ENCODE measurements around the gene KIF22.

Gene KIF22

DNA sequence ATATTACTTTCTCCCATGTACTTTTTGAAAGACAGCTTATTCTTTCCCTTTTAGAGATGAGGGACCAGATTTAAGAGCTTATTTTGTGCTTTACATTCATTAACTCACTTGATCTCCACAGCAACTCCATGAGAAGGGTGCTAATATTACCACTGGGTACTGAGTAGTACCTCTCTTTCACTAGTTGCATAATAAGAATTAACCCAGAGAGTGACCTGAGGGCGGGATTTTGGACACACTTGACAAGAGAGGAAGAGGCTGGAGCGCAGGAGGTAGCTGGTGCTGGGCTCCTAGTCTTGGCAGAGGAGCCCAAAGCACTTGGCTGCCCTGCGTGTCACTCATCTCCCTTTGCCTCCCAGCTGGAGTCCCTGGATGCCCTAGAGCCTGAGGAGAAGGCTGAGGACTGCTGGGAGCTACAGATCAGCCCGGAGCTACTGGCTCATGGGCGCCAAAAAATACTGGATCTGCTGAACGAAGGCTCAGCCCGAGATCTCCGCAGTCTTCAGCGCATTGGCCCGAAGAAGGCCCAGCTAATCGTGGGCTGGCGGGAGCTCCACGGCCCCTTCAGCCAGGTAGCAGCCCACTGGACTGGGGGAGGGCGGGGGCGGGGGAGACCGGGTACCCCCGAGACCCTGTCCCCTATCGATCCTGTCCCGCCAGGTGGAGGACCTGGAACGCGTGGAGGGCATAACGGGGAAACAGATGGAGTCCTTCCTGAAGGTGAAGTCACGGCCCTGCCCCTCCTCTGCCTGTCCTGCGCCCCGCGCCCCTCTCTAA lies 14.1 kb downstream of the KIF22 start:
- DNase-seq, result no peak

DNA sequence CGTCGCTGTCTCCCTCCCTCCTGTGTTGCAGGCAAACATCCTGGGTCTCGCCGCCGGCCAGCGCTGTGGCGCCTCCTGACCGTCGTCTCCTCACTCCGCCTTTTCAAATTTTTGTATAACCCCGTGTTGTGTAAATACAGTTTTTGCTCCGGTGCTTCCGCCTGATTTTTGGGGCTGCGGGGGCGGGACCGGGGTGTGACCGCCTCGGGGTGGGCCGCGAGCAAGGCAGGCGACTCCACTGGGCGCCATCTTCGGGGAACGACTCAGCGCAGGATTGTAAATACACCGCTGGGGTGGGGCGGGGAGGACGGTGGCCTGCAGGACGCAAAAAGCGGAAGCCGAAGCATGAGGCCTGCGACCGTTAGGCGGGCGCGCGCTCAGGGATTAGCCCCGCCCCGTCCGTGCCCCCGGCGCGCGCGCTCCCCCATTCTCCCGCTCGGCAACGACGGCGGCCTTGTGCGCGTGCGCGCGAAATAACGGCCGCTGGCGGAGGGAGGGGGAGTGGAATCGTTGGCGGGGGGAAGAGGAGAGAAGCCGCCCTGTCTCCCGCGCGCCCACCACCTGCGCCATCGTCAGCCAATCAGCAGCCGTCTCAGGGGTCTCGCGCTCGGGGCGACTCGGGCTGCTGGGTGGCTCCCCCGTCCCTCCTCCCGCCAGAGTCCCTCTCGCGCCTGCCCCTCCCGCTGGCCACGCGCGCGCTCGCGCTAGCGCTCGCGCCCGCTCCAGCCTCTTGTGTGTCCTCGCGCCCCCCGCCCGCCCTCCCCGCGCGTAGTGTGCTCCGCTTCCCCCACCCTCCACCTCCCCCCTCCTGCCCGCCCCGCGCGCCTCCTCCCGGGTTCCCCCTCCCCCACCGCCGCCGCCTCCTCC lies 14.9 kb downstream of the KIF22 start:
- DNase-seq, result peak; percentile 82

DNA sequence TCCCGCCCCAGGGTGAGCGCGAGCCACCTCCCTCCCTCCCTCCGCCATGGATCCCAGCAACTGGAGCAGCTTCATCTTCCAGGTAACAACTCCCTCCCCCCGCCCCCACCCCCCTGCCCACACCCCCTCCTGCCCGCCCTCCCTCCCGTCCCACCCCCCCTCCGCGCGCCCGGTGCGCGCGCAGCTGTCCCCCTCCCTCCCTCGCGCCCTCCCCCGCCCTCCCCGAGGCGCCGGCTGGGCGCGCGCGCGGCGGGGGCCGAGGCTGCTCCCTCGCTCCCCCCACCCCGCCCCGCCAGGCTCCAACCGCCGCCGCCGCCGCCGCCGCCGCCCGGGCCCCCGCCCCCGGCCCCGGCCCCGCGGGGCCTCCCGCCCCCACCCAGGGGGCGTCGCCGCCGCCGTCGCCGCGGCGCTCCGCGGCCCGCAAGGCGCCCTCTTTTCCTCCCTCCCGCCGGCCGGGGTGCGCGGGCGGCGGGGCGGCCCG lies 15.6 kb downstream of the KIF22 start, which contains the start of gene MAZ:
Gene MAZ (plus strand): TSS at position 431 of the 481 bp plus-strand sequence. CDS start 173 bp downstream, outside the sequence.
- no peak for DNase-seq

DNA sequence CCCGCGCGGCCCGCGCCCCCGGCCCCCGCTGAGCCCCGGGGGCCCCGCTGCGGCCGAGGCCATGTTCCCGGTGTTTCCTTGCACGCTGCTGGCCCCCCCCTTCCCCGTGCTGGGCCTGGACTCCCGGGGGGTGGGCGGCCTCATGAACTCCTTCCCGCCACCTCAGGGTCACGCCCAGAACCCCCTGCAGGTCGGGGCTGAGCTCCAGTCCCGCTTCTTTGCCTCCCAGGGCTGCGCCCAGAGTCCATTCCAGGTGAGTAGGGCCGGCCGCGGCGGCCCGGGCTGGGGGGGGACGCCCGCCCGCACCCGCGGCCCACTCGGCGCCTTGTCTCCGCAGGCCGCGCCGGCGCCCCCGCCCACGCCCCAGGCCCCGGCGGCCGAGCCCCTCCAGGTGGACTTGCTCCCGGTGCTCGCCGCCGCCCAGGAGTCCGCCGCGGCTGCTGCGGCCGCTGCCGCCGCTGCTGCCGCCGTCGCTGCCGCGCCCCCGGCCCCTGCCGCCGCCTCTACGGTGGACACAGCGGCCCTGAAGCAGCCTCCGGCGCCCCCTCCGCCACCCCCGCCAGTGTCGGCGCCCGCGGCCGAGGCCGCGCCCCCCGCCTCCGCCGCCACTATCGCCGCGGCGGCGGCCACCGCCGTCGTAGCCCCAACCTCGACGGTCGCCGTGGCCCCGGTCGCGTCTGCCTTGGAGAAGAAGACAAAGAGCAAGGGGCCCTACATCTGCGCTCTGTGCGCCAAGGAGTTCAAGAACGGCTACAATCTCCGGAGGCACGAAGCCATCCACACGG lies 16.3 kb downstream of the KIF22 start:
- peak; percentile 34 for DNase-seq

DNA sequence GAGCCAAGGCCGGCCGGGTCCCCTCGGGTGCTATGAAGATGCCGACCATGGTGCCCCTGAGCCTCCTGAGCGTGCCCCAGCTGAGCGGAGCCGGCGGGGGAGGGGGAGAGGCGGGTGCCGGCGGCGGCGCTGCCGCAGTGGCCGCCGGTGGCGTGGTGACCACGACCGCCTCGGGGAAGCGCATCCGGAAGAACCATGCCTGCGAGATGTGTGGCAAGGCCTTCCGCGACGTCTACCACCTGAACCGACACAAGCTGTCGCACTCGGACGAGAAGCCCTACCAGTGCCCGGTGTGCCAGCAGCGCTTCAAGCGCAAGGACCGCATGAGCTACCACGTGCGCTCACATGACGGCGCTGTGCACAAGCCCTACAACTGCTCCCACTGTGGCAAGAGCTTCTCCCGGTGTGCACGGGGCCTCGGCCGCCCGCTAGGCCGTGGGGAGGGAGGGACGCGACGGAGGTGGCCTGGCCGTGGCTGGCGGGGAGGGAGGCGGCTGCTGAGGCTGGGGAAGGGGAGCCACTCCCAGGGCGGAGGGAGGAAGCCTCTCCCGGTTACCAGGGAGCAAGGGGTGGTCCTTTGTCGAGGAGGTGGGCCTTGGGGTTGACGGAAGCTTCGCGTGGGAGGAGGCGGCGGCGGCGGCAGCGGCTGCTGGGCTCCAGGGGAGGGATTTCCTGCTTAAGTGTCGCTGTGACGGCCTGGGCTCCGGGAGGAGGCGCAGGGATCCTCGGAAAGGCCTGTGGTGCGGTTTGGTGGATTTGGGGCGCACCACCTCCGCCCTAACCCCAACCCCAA lies 17.1 kb downstream of the KIF22 start:
- DNase-seq, result peak; percentile 60

DNA sequence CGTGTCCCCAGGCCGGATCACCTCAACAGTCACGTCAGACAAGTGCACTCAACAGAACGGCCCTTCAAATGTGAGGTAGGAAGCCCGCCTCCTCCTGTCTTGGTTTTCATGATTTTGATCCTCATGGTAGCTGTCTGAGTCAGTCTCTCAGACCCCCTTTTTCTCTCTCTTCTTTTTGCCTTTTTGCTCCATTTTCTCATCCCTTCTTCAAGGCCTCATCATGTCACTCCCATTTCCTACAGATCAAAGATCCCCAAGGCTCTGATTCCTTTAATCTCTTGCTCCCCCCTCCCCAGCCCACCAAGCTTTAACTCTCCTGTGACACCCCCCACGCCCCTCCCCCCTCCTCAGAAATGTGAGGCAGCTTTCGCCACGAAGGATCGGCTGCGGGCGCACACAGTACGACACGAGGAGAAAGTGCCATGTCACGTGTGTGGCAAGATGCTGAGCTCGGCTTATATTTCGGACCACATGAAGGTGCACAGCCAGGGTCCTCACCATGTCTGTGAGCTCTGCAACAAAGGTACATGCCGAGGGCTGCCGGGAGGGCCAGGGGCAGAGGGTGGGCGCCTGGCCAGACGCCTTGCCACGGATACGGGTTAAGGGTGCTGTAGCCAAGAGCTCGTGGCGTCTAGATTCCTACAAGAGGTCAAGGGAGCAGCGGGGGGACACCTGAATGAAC lies 17.8 kb downstream of the KIF22 start:
- no peak for DNase-seq

DNA sequence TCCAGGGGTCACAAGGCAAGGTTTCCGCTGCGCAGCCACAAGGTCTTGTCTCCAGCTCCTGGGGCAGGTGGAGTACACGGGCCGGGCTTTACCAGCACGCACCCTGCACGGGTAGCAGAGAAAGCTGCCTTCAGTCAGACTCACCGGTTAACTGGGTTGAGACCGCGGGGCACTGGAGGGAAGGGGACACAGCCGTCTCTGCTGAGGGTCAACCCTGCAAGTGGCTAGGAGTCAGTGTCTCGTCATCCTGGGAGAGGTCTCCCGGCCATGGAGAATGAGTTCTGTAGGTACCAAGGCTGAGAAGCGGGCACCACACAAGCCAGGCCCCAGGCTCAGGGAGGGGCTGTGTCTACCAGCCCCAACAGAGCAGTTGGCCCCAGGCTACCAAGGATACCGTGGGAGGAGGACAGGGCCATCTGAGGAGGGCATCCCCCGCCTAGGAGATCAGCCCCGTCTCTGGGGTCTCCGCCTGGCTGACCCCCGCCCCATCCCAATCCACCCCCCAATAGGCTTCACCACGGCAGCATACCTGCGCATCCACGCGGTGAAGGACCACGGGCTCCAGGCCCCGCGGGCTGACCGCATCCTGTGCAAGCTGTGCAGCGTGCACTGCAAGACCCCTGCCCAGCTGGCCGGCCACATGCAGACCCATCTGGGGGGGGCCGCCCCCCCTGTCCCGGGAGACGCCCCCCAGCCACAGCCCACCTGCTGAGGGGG lies 18.6 kb downstream of the KIF22 start:
- no peak for DNase-seq

DNA sequence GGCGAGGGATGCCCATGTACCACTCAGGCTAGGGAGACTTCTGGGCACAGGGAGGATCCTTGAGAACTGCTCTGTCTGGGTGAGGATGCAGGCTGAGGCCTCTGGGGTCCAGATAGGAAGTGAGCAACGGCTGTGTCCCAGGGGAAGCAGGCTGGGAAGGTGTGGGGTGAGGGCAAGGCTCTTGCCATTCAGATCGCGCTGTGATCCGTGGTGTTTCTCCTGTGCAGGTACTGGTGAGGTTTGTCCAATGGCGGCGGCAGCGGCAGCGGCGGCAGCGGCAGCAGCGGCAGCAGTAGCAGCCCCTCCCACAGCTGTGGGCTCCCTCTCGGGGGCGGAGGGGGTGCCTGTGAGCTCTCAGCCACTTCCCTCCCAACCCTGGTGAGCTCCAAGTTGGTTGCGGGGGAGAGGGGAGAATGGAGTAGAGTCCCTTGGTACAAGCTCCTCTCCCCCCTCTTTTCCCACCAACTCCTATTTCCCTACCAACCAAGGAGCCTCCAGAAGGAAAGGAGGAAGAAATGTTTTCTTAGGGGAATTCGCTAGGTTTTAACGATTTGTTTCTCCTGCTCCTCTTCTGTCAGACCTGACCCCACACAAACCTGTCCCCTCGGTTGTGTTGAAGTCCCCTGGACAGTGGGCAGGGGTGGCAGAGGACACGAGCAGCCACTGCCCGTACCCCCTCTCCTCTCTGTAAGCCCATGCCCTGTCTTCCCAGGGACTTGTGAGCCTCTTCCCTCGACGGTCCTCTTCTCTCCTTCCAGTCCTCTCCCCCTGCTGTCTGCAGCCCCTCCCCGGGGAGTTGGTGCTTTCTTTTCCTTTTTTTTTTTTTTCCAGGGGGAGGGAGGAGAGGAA lies 19.5 kb downstream of the KIF22 start:
- DNase-seq, result no peak

DNA sequence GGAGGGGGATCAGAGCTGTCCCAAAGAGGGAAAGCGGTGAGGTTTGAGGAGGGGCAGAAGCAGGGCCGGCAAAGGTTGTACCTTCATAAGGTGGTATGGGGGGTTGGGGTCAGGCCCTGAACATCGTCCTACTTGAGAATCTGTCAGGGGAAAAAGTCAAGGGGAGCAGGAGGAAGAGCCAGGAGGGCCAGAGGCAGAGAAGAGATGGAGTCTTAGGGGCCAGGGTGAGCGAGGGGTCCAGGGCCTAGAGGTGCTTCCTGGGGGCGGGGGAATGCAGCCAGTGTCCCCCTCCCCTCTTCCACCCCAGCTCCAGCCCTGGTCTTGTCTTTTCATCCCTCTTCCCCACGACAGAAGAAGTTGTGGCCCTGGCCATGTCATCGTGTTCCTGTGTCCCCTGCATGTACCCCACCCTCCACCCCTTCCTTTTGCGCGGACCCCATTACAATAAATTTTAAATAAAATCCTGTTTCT lies 20.2 kb downstream of the KIF22 start:
- no peak for DNase-seq

DNA sequence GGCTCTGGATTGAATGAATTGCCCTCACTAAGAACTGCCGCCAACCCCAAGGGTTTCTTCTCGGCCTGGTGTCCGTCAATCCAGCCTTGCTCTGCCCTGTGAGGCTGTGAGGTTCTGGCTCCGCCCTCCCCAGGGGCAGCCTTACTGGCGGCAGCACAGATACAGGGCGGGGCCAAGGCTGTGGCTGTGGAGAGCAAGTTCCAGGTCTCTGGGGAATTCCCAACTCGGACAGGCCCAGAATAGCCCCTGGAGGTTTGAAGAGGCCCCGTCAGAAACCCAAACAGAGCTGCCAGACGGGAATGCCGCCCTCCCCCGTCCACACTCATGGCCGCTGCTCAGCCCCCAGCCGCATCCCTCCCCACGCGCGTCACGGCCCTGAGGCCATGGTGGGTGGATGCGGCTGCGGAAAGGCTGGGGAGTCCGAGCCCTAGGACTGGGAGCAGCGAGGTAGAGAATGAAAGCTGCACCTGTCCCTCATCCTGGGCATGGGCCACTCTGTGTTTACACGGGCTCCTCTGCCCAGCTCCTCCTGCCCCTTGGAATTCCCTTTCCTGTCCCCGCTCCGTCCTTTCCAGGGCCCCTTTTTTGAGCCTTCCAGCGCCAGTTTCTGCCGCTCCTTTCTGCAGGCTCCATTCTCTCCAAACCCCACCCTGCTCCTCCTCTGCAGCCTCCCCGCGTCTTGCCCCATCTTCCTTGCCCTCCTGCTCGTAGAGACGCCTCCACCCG lies 20.8 kb downstream of the KIF22 start:
- DNase-seq, result peak; percentile 48

DNA sequence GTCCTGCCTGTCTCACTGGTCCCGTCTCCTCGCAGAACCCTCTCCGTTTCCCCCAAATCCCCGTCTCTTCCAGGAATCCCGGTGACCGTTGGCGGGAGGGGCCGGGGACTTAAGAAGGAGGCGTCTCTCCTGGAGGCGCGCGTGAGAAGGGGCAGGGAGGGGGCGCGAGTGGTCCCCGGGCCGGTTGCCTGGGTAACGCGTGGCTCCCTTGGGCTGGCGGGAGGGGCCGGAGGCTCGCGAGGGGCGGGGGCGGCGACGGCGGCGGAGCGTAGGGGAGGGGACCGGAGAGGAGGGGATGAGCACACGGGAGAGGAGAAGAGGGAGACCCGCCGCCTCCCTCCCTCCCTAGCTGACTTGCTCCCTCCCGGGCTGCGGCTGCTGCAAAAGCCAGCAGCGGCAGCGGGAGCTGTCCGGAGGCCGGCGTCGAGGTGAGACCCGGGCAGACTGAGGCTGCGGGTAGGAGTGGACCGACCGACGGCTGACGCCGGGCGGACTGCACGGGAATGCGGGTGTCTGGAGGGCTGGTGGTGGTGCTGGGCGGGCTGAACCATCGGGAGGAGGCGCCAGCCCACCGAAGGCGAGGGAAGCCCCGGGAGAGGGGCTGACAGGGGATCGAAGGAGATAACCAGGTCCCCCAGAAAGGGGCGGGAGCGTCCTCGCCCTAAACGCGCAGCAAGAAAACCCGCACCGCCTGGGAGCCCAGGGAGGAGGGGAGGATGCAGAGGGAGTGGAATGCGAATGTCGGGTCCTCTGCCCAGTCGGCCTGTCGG lies 21.5 kb downstream of the KIF22 start, which contains the start of gene PRRT2:
Gene PRRT2 (plus strand): TSS at position 298 of the 770 bp plus-strand sequence. CDS start 862 bp downstream, outside the sequence.
- no peak for DNase-seq

DNA sequence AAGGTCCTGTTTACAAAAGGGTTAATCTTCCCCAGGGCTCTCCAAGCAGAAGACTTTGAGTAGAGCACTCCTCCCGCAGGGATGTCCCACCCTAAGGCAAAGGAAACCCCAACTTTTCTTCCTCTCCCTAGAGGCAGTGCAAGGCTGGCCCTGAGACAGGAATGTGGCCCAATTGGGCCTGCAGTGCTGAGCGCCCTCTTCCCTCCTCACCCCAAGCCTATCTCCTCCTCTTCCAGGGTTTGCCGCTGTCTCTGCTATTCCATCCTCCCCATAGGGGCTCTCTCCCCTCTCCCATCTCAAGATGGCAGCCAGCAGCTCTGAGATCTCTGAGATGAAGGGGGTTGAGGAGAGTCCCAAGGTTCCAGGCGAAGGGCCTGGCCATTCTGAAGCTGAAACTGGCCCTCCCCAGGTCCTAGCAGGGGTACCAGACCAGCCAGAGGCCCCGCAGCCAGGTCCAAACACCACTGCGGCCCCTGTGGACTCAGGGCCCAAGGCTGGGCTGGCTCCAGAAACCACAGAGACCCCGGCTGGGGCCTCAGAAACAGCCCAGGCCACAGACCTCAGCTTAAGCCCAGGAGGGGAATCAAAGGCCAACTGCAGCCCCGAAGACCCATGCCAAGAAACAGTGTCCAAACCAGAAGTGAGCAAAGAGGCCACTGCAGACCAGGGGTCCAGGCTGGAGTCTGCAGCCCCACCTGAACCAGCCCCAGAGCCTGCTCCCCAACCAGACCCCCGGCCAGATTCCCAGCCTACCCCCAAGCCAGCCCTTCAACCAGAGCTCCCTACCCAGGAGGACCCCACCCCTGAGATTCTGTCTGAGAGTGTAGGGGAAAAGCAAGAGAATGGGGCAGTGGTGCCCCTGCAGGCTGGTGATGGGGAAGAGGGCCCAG lies 22.4 kb downstream of the KIF22 start:
- no peak for DNase-seq

DNA sequence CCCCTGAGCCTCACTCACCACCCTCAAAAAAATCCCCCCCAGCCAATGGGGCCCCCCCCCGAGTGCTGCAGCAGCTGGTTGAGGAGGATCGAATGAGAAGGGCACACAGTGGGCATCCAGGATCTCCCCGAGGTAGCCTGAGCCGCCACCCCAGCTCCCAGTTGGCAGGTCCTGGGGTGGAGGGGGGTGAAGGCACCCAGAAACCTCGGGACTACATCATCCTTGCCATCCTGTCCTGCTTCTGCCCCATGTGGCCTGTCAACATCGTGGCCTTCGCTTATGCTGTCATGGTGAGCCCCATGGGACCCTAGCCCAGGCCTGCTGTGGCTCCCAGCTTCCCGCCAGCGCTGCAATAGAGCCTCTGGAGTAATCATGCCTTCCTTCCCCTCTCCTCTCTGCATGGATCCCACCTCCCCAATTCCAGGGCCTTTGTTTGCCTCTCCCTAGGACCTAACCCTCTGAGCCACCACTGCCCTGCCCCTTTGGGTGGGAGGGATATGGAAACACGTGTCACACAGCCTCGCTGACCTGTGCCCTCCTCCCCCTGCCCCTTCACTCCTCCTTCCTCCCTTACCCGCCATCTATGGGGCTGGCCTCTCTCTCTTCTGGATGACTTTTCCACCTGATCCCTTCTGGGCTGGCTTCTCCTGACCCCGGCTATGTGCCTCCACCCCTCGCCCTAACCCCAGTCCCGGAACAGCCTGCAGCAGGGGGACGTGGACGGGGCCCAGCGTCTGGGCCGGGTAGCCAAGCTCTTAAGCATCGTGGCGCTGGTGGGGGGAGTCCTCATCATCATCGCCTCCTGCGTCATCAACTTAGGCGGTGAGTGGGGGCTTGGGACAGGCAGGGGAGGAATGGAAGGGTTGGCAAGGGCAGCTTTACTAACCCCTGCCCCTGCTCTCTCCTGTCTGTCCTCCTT lies 23.4 kb downstream of the KIF22 start:
- DNase-seq, result no peak

DNA sequence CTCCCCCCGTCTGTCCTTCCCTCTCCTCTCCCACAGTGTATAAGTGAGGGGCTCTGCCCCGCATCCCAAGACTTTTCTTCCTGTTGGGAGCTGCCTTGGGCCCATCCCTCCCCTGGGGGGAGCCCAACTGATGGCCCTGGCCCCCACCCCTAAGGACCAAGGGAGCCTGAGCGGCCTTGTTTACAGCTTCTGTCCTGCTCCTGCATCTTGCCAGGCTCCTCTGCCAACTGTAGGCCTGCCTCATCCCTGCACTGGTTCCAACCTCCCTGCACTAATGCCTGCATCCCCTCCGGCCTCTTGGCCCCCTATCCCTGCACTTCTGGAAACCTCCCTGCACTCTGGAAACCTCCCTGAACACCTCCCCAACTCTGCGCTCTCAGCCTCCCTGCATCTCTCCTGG lies 24.0 kb downstream of the KIF22 start:
- DNase-seq, result no peak

DNA sequence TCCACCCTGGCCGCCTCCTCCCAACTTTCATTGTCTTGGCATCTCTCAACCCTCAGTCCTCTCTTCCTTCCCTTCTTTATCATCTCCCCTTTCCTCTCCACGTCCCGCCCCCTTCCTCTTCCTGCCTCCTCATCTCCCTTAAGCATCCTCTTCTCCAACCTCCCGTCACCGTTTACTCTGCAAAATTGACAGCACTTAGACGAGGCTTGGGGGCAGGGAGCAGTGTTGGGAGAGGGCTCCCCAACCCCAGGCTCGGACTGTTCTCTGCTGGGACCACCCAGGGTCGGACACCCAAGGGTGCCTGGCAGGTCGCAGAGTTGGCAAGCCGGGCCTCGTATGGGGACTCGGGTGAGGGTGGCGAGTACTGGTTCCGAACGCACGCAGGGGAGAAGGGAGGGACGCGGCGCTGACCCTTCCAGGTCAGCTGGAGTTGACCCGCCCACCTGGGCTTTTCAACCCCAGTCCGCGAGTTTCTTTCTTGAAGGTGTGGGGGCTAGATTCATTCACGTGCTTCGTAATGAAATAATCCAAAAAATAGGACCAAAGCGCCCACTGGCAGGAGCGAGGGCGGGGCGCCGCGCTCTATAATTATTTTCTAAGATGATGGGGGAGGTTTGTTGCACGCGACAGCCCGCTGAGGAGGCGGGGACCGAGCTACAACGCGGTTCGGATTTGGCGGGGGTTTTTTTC lies 24.6 kb downstream of the KIF22 start:
- DNase-seq, result no peak

Data from NCI-H1048 (cell line).